Type B pancreatic cell (in vitro differentiated cells): Measurements from ENCODE around the gene C14orf132. TPM values are rescaled to one million over a fixed set of nuclear protein-coding genes. Genes with fewer than 3 reads are reported as not detected.

Experiments
- DNase-seq: peaks from one replicate; pipeline ENCODE4 v3.0.0; 2021; ENCODE audit warnings: mixed read lengths; ENCODE audit not compliant: unreplicated experiment; ENCODE audit errors: extremely low spot score
- H3K27ac Mint-ChIP-seq: 2 replicates; pipeline ENCODE4 v1.8.0; 2021; ENCODE audit warnings: mild to moderate bottlenecking, mixed read lengths
- H3K27me3 Mint-ChIP-seq: 2 replicates; pipeline ENCODE4 v1.8.0; 2021; ENCODE audit warnings: mixed read lengths
- H3K36me3 Mint-ChIP-seq: 2 replicates; pipeline ENCODE4 v1.8.0; 2021; ENCODE audit warnings: mixed read lengths
- H3K4me1 Mint-ChIP-seq: one replicate; pipeline ENCODE4 v1.8.0; 2021; ENCODE audit warnings: mixed read lengths; ENCODE audit not compliant: unreplicated experiment
- H3K4me3 Mint-ChIP-seq: 2 replicates; pipeline ENCODE4 v1.8.0; 2021; ENCODE audit warnings: mild to moderate bottlenecking, mixed read lengths
- H3K9me3 Mint-ChIP-seq: 2 replicates; pipeline ENCODE4 v1.8.0; 2021; ENCODE audit warnings: mixed read lengths
- CTCF ChIP-seq: fragments of 200-600 bp; sonication (generic); conservative IDR thresholded peaks from 2 replicates; pipeline ENCODE4 v1.5.0; 2021; ENCODE audit warnings: antibody characterized with exemption, mild to moderate bottlenecking
- total RNA-seq: library from RNA; stranded (reverse); gene quantifications from 2 replicates; pipeline ENCODE4 v1.2.1, GENCODE V29; 2021; ENCODE audit warnings: low replicate concordance

The C14orf132 gene
- total RNA-seq, 1 donor from 2014 or later: 57.4 TPM

GRCh38 chr14:96088074-96088473, 48.9 kb downstream of the C14orf132 start:
- H3K36me3 Mint-ChIP-seq: peaks cover 12% of the 10 kb centered on the region
- H3K4me1 Mint-ChIP-seq: peaks cover 18% of the 10 kb centered on the region
- DNase-seq: no peak
- H3K27ac Mint-ChIP-seq: no peak overlapping the region
- no peak for TF ChIP-seq CTCF
- H3K27me3 Mint-ChIP-seq: peaks cover 3% of the 10 kb centered on the region
- no peak overlapping the region for H3K4me3 Mint-ChIP-seq
- H3K9me3 Mint-ChIP-seq: no peaks in the 10 kb centered on the region

- no peak overlapping the region for H3K27ac Mint-ChIP-seq
- H3K9me3 Mint-ChIP-seq: no peaks in the 10 kb centered on the region
- peaks cover 15% of the 10 kb centered on the region for H3K4me1 Mint-ChIP-seq
- peaks cover 3% of the 10 kb centered on the region for H3K27me3 Mint-ChIP-seq
- no peak overlapping the region for H3K4me3 Mint-ChIP-seq
- peaks cover 12% of the 10 kb centered on the region for H3K36me3 Mint-ChIP-seq
- DNase-seq: no peak
- TF ChIP-seq CTCF: no peak
Measured at GRCh38 chr14:96088481-96088880, 49.3 kb downstream of the C14orf132 start.

GRCh38 chr14:96088911-96089310, 49.7 kb downstream of the C14orf132 start:
- H3K27ac Mint-ChIP-seq: no peak overlapping the region
- DNase-seq: no peak
- H3K9me3 Mint-ChIP-seq: no peaks in the 10 kb centered on the region
- no peak overlapping the region for H3K4me3 Mint-ChIP-seq
- H3K27me3 Mint-ChIP-seq: peaks cover 5% of the 10 kb centered on the region
- no peak for TF ChIP-seq CTCF
- peaks cover 18% of the 10 kb centered on the region for H3K4me1 Mint-ChIP-seq
- H3K36me3 Mint-ChIP-seq: peaks cover 13% of the 10 kb centered on the region

- H3K4me1 Mint-ChIP-seq: peaks cover 23% of the 10 kb centered on the region
- no peaks in the 10 kb centered on the region for H3K9me3 Mint-ChIP-seq
- H3K4me3 Mint-ChIP-seq: no peak overlapping the region
- H3K27me3 Mint-ChIP-seq: peaks cover 9% of the 10 kb centered on the region
- DNase-seq: no peak
- H3K27ac Mint-ChIP-seq: no peak overlapping the region
- peaks cover 15% of the 10 kb centered on the region for H3K36me3 Mint-ChIP-seq
- no peak for TF ChIP-seq CTCF
Measured at GRCh38 chr14:96089401-96089800, 50.2 kb downstream of the C14orf132 start.

GRCh38 chr14:96090441-96091148, 51.4 kb downstream of the C14orf132 start:
- H3K9me3 Mint-ChIP-seq: no peaks in the 10 kb centered on the region
- no peak for DNase-seq
- H3K4me1 Mint-ChIP-seq: peaks cover 21% of the 10 kb centered on the region
- H3K27me3 Mint-ChIP-seq: peaks cover 9% of the 10 kb centered on the region
- TF ChIP-seq CTCF: no peak
- H3K36me3 Mint-ChIP-seq: peaks cover 15% of the 10 kb centered on the region
- no peak overlapping the region for H3K4me3 Mint-ChIP-seq
- H3K27ac Mint-ChIP-seq: no peak overlapping the region
